ENCODE results near the gene HSPA12B.

DNA sequence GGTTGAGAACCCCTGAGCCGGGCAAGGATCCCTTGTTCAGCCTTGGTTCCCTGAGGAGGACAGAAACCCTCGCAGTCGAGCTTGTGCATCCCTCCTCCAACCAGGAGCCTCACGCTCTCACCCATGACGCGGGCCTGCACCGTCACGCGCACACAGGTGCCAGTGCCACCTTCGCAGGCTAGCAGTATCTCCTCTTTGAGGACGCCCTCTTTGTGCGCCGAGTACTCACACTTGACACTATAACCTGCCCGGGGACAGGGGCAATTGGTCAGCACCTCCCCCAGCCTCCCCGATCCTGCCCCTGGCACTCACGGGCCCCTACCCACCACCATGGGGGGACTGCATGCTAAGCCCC is 21.8 kb downstream of the HSPA12B start:
- TF ChIP-seq EZH2phosphoT487 (IDR thresholded peaks at IDR 0.05; ENCODE audit: borderline replicate concordance, low read length) = no peak
- TF ChIP-seq, protein P1, sequence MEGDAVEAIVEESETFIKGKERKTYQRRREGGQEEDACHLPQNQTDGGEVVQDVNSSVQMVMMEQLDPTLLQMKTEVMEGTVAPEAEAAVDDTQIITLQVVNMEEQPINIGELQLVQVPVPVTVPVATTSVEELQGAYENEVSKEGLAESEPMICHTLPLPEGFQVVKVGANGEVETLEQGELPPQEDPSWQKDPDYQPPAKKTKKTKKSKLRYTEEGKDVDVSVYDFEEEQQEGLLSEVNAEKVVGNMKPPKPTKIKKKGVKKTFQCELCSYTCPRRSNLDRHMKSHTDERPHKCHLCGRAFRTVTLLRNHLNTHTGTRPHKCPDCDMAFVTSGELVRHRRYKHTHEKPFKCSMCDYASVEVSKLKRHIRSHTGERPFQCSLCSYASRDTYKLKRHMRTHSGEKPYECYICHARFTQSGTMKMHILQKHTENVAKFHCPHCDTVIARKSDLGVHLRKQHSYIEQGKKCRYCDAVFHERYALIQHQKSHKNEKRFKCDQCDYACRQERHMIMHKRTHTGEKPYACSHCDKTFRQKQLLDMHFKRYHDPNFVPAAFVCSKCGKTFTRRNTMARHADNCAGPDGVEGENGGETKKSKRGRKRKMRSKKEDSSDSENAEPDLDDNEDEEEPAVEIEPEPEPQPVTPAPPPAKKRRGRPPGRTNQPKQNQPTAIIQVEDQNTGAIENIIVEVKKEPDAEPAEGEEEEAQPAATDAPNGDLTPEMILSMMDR (IDR thresholded peaks at IDR 0.05; ENCODE audit: low read depth, low read length, poor library complexity, severe bottlenecking) = no peak
